GM12872 (cell line): ENCODE results near the gene RAB26.
"Not testable (repeated sequence)": the region's sequence is repeated elsewhere in the genome, so short reads cannot be mapped to it uniquely, and the experiment has no call there.

Source experiments
- TF ChIP-seq, protein P1 (sequence below): IDR thresholded peaks from 3 replicates; pipeline ENCODE4 v1.5.1; 2011; ENCODE audit warnings: low read depth, mild to moderate bottlenecking, low read length, moderate library complexity; ENCODE audit not compliant: insufficient read depth

The RAB26 gene, protein sequence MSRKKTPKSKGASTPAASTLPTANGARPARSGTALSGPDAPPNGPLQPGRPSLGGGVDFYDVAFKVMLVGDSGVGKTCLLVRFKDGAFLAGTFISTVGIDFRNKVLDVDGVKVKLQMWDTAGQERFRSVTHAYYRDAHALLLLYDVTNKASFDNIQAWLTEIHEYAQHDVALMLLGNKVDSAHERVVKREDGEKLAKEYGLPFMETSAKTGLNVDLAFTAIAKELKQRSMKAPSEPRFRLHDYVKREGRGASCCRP

DNA sequence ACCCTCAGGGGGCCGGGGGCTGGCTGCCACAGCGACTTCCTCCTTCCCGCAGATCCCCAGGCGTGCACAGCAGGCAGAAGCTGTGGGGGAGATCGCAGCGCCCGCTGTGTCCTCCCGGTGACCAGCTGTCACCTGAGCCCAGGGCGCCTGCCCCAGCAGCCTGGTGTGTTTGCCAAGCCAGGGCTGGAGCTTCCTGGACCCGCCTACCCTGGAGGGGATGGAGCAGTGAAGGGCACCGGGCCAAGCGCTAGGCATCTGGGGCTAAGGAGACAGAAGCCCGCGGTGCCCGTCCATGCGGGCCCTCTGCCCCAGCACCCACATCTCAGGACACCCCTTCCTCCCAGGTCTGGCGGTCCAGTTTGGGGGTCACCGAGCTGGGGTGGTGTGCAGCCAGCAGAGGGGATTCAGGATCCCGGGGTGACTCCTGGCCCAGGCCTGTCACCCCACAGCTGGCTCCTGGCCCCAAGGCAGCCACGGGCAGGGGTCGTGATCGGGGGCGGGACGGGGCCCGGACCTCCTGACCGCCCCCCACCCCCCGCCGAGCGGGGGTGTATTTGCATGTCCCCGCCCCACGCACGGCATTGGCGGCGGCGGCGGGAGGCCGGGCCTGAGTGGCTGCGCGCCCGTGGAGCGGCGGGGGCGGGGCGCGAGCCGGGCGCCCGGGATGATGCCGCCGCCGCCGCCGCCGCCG, at the start of gene RAB26:
RAB26 (plus strand) TSS at position 645 of the 691 bp plus-strand sequence. CDS start 159 bp downstream, outside the sequence.
- TF ChIP-seq, protein P1, sequence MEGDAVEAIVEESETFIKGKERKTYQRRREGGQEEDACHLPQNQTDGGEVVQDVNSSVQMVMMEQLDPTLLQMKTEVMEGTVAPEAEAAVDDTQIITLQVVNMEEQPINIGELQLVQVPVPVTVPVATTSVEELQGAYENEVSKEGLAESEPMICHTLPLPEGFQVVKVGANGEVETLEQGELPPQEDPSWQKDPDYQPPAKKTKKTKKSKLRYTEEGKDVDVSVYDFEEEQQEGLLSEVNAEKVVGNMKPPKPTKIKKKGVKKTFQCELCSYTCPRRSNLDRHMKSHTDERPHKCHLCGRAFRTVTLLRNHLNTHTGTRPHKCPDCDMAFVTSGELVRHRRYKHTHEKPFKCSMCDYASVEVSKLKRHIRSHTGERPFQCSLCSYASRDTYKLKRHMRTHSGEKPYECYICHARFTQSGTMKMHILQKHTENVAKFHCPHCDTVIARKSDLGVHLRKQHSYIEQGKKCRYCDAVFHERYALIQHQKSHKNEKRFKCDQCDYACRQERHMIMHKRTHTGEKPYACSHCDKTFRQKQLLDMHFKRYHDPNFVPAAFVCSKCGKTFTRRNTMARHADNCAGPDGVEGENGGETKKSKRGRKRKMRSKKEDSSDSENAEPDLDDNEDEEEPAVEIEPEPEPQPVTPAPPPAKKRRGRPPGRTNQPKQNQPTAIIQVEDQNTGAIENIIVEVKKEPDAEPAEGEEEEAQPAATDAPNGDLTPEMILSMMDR, result no peak

DNA sequence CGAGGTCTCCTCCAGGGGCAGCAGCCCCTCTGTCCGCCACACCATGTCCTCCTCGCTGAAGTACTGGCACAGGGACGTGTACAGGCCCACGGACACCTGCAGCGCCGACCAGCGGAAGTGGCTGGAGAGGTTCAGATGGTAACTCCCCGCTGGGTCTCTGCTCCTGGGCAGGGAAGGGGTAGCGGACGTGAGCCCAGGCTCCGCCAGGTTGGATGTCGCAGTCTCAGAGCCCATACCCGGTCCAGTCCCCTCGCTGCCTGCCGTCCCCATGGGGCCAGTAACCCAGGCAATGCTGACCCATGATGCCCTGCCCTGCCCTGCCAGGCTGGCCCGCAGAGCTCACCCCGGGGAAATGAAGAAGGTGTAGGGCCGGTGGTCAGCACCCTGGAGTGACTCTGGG, 46.0 kb upstream of the RAB26 start:
- TF ChIP-seq, protein P1, result no peak

DNA sequence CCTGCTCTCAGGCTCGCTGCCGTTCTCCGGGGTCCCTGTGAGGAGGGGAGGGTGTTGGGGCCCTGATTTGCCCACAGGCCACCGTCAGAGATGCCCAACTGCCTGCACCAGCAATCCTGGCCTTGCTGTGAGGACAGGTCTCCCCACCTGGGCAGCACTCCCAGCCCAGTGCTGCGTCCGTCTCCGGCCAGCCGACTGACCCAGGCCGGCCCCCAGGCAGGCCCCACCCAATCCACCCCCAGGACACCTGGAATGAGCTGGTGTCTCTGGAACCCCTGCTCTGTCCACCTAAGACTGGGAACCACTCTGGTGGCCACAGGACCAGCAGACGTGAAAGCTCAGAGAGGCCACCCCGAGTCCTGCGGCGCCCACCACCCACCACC, 32.8 kb upstream of the RAB26 start:
- TF ChIP-seq, protein P1, result no peak

DNA sequence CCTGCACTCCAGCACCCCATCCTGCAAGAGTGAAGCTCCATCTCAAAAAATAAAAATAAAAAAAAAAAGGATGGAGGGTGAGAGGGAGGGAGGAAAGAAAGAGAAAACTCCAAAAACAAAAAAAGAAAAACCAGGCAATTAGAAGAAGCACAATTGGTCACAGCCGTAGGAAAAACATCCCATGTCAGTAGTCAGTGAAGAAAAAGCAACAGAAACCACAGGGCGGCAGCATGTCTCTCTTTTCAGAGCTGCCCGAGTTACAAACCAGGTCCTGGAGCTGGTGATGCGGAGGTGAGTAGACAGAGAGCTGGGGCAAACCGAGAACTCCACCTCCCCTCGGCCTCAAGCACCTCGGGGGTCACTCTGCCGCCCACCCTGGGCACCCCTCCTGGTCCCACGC, 27.1 kb upstream of the RAB26 start:
- TF ChIP-seq, protein P1, result peak; percentile 55

DNA sequence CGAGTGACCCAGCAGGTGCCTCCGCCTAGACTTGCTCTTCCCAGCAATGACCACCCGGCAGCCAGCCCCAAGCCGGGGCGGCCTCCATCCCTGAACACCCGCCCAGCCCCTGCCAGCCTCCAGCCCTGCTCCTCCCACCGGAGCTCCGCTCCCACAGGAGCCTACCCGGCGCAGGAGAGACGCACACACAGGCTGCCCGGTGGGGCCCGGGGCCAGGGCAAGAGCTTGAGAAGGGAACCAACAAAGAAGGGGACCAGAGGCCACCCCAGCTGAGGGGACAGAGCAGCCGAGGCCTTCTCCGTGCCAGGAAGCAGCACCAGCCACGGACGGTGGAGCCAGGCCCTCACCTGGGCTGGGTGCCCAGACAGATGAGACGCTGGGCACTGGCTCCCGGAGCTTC, 26.6 kb upstream of the RAB26 start:
- TF ChIP-seq, protein P1, result no peak

DNA sequence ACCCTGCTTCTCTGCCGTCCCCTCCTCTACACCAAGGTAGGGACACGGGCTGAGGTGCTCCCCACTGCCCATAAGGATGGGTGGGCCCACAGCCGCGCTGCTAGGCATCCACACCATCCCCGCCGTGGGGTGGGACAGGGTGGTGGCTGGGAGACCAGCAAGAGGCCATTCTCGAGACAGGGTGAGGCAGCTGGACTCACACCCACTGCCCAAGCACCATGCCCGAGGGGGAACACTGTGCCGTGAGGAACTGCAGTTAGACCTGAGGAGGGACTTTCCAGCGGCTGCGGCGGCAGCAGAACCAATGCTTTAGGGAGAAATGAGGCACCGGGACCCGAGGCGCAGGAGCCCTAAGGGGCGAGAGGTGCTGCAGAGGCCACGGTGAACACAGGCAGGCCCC, 26.0 kb upstream of the RAB26 start:
- TF ChIP-seq, protein P1, result no peak

DNA sequence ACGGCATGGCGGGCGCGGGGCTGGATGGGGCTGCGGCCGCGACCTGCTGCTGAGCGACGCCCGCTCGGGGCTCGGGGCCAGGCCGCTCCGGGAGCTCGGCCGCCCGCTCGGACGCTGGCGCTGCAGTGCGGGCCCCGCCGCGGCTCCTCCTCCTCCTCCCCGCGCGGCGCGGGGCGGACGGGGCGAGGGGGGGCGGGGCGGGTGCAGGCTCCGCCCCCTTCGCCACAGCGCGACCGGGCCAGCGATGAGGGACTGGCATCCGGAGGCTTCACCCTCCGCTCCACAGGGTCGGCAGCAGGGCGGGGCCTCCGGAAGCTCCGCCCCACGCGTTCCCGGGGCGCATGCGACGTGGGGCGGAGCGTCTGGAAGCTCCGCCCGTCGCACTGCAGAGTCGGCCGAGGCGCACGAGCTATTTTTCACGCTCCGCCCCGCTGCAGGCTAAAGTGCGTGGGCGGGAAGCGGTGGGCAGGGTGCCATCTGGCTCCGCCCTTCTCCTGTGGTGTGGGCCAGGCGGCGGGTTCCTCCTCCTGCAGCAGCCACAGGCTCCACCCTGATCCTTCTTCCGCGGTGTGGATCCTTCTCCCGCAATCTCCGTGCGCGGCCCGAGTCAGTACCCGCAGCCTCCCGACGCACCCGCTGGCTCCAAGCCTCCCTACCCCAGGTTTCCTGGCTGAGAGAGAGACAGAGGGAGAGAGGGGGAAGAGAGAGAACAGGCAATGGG, 12.5 kb upstream of the RAB26 start, which contains the start of gene PKD1:
PKD1 (minus strand) TSS at position 129 of the 721 bp plus-strand sequence. CDS start 209 bp downstream, outside the sequence.
- TF ChIP-seq, protein P1, result not testable (repeated sequence)
